Activated CD4-positive, alpha-beta T cell treated with anti-CD3 and anti-CD28 coated beads for 24 hours (primary cell): ENCODE results near the gene ST14.

ENCODE experiments used
- DNase-seq, 2 donors: peaks; one replicate each; pipeline ENCODE4 v3.0.0-alpha.2; 2020; ENCODE audit warnings: low read depth in 2 of 2

Gene ST14

DNA sequence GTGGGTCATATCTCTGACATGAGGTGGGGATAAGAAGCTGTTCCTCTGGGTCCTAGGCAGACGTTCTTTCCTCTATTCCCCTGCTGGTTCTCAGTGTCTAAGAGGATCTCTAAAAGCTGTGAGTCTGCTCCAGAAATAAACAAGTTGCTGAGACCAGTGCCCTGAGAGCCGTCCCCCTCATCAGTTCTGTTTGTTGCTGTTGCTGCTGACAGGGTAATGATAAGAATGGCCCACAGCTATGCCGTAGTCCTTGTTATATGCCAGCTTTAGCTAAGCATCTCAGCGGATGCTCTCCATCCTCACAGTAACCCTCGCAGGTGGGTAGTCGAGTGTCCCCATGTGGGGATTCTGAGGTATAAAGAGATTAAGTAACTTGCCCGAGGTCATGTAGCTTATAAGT is 23.5 kb upstream of the ST14 start:
- DNase-seq = no peak

DNA sequence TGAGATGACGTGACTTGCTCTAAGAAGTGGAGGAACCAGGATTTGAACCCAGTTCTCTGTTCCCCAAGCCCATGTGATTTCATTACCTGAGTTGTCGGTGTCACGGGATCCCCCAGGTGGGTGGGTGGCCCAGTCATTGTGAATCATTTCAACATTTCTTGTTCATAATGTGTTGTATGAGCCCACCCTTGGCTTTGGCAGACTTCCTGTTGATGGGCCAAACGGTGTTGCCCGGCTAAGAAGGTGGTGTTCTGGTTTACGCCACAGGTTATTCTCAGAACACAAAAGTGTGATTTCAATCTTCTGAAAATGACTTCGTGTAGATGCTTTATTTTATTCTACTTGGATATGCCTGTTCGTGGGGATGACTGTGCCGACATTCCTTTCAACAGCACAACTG is 21.6 kb upstream of the ST14 start:
- DNase-seq = no peak

- DNase-seq = no peak
Observed at GRCh38 chr11:130139401-130139800, 20.2 kb upstream of the ST14 start.

DNA sequence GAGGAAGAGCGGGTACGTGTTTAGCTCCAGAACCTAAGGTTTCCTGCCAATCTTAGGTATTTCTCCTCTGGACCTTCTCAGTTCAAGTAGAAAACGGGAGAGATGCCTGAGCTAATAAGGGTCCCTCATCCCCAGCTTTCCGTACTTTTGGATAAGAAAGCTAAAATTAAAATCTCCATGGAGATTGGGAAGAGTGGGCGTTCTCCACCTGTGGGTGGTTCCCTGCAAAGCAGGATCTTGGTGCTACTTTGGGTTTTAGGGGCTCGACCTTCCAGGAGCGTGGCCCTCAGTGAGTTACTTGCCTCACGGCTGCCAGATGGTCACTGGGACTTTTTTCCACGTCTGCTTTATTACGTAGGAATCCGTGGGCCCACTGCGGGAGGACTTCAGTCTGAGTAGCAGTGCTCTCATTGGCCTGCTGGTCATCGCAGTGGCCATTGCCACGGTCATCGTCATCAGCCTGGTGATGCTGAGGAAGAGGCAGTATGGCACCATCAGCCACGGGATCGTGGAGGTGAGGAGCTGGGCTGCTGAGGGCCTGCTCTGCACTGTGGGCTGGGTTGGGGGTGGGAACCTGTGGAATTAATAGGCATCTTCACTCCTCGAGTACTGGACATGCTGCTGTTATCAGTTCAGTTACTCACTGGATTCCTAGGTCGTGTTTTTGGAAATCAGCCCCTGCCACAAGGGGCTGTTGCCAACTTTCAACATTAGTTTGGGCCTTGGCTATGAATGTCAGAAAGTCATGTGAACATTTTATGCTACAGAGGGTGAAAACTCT is 17.8 kb upstream of the ST14 start:
- no peak for DNase-seq

- no peak for DNase-seq
Observed at GRCh38 chr11:130144141-130144540, 15.4 kb upstream of the ST14 start.

- no peak for DNase-seq
Observed at GRCh38 chr11:130144861-130145281, 14.7 kb upstream of the ST14 start.

DNA sequence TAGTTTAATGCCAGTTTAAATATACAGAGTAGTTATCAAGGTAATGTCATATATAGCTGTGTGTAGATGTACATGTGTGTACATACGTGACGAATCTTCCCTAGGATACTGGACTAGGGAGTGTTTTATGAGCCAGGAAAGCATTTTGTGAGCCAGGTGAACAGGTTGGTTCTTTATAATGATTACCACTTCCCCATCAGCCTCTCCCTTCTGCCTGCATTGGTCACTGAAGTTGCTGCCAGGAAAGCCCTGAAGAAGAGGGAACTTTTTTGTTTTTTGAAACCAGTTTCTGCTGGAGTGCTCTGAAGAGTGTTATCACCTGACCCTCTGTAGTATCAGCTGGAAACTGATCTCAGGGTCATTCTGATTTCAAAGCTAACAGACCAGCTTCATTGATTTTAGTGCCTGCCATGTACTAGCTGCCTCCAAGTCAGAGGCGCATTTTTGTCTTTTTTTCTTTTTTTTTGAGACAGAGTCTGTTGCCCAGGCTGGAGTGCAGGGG is 14.2 kb upstream of the ST14 start:
- DNase-seq = no peak

DNA sequence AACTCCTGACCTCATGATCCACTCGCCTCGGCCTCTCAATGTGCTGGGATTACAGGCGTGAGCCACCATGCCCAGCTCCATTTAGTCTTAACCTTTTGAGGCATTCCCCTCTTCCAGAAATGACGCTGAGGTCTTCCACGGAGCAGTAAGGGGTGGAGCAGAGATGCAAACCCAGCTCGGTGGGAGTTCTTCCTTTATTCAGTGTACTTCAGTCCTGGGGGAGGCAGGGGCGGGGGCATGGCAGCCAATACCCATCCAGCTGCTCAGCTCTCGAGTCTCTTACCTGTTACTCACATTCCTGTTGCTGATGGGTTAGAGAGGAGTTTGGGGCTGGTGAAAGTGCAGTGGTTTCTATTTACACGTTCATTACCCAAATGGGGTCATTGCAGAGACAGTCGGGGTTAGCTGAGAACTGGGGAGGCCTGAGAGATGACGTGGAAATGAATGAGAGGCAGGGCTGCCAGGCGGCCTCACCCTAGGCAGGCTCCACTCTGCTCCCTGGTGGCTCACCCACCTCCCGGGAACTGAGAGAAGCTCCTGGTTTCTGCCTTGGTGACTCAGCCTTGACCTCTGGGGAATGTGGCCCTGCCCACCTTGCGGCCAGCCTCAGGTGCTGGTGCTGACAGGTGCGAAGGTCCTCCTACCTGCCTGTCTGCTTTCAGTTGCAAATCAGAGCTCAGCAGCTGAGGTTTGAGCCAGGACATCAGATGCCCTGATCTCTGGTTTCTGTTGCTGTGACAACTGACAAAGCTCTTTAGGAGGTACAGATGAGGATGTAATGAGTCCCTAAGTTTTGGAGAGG is 13.4 kb upstream of the ST14 start:
- DNase-seq = no peak

GRCh38 chr11:130146796-130147195 is 12.8 kb upstream of the ST14 start:
- no peak for DNase-seq

- no peak for DNase-seq
Observed at GRCh38 chr11:130148796-130149326, 10.7 kb upstream of the ST14 start.

DNA sequence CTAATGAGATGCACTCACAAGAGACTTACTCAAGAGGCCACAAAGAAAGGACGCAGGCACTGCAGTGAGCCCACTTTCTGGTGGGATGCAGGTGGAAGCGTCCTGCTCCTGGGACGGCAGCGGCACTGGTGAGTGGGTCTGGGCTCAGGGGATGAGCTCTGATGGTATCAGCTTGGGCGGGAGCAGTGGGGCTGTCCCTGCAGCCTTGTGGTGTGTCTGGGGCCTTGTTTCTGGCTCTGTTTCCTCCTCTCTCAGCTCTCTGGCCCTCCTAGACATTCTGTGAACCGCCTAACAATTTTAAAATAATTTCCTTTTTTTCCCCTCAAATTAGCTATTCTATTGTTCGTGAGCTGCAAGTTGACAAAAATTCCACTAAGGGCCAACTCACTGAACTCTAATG is 8.8 kb upstream of the ST14 start:
- DNase-seq = no peak

DNA sequence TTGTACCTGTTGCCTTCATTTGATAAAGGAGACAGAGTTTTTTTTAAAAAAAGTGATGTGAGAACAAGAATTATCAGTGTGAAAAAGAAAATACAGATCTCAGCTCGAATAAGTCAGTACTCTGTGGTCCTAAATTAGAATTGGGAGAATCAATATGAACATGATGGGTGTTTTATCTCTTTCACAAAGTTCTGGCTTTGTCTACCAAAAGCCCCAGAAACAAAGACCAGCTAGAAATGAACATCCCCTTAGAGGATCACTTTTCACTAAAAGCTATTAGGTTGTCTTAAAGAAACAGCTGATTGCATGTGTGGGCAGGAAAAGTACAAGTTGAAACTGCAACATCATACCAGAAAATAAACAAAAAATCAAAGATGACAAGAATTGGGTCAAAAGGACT is 8.4 kb upstream of the ST14 start:
- DNase-seq = no peak

DNA sequence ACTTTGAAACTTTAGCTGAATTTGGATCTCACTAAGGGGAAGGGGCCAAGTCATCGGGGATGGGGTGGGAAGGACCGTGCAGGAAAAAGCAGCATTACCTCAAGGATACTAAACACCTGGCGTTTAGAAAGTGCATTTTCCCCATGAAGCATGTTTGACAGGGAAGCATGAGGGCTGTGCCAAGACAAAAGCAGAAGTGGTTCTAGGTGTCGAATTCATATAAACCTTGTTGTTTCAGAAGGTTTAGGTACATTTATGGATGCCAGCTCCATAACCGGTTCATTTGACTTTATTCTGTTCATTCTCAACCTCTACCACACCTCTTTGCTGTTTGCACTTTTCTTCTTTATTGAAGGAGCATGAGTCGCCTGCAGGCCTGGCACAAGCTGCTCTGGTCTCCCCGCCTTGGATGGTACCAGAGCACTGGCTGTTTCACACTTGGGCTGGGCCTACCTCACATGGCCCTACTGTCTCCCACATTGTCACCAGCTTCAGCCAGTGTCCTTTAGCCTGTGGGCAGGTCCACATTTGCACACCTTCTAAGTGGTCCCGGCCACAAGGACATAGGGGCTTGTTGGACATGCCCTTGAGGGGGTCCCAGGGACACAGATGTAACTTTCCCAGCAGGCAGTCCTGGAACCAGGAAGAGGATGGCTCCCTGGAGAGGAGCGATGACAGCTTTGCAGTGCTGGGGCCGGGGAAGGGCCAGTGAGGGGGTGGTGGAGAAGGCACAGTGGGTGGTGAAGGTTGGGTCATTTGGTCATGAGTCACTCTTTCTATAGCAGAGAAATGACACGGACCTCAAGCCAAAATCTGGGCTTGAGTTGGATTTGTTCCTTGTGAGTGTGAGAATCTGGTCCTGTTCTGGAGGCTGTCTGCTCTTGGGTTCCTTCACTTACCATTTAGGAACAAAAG is 3.2 kb upstream of the ST14 start:
- DNase-seq = no peak

GRCh38 chr11:130157101-130157500 is 2.5 kb upstream of the ST14 start:
- no peak for DNase-seq

- no peak for DNase-seq
Observed at GRCh38 chr11:130157840-130158239, 1.7 kb upstream of the ST14 start.

DNA sequence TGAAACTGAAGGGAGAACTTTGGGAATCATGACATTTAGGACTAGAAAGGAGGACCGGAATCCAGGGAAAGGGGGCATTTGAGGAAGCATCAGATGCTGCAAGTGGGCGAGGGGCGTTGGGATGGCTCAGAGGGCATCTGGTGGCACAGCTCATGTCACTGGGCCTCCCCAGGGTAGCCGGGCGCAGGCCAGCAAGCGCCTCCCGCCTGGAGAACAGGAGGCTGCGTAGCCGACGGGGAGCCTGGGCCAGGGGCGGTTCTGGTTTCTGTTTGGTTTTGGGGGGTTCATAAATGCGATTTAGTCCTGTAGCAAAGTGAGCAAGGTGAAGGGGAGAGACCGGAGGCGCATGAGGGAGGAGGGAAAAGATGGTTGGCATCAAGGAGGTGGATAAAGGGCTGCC is 443 bp upstream of the ST14 start:
- DNase-seq = no peak

- DNase-seq = no peak
Observed at GRCh38 chr11:130160498-130161155, 1.0 kb downstream of the ST14 start.

DNA sequence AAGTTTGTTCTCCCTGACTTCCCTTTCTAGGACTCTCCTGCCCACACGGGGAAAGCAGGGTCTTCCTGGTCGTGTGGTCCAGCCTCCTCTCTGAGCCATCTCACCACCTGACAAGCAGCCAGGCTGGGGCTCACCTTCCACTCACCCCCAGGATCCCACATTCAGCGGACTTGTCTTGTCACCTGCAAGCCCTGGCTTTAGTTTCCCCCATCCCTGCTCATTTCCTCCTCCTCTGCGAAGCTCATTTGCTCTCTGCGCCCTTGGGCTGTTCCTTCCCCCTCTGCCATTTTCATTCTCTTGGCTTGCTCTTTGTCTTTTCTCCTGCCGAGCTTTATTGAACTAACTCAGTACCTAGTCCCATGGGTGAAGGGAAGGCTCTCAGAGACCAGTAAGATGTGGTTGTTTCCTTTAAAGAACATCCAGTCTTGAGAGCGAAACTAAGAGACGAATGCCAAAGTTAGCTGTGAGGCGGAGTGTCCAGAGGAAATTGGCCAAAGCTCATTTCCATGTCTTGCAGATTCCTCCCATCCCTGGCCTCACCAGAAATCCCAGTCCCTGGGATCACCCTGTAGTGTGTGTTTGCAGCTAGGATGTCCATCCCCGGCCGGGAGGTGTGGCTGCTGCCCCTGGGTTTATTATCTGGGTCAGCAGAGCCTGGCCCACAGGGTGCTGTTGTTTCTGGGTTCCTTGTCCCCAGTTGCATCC is 2.0 kb downstream of the ST14 start:
- no peak for DNase-seq

- DNase-seq = no peak
Observed at GRCh38 chr11:130162733-130163132, 3.2 kb downstream of the ST14 start.
